ENCODE data around the gene DUSP8.

DNA sequence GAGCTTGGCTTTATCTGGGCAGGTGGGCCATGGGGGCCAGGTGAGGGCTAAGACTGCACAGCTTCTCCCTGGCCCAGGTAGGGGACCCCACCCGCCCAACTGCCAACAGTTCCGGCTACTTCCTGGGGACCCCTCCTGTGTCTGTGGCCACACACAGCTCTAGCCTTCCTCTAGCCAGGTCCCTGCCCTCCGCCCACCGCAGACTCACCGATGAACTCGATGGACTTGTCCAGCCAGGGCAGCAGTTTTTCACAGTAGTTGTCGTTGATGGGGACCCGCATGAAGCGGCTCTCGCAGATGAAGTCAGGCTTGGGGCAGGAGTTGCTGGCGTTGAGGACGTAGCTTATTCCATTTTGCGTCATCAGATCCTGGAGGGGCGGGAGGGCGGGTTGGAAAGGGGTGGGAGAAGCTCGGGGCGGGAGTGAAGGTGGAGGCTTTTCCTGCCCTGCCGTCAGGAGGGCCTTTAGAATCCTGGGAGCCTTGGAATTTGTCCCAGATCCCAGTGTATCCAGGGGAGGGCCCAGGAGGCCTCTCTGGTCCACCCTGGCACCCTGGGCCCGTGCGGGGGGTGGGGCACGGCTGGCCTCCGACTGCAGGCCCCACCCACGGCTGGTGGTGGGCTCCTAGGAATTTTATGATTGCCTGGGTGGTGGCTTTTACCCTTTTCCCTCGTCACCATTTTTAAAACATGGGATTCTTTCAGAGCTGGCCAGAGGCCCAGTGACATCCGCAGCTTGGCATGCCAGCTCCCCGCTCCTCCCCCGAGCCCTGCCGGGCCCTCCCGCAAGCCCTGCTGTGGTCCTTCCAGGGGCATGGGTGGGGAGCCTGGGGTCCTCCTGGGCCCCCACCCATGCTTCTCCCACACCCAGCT lies 13.9 kb downstream of the DUSP8 start:
- TF ChIP-seq POLR2AphosphoS5 (IDR thresholded peaks at IDR 0.05; ENCODE audit: low read depth, low read length) (no peak), EGR1 (IDR thresholded peaks at IDR 0.05; ENCODE audit: low read depth) (no peak), POLR2A (IDR thresholded peaks at IDR 0.05; ENCODE audit: borderline replicate concordance, extremely low read depth, insufficient read depth, insufficient read length) (no peak), EZH2 (IDR thresholded peaks at IDR 0.05) (no peak)
- TF ChIP-seq, protein P1, sequence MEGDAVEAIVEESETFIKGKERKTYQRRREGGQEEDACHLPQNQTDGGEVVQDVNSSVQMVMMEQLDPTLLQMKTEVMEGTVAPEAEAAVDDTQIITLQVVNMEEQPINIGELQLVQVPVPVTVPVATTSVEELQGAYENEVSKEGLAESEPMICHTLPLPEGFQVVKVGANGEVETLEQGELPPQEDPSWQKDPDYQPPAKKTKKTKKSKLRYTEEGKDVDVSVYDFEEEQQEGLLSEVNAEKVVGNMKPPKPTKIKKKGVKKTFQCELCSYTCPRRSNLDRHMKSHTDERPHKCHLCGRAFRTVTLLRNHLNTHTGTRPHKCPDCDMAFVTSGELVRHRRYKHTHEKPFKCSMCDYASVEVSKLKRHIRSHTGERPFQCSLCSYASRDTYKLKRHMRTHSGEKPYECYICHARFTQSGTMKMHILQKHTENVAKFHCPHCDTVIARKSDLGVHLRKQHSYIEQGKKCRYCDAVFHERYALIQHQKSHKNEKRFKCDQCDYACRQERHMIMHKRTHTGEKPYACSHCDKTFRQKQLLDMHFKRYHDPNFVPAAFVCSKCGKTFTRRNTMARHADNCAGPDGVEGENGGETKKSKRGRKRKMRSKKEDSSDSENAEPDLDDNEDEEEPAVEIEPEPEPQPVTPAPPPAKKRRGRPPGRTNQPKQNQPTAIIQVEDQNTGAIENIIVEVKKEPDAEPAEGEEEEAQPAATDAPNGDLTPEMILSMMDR (IDR thresholded peaks at IDR 0.05 in 2 of 3, conservative IDR thresholded peaks at IDR 0.05 in 1 of 3; ENCODE audit: borderline replicate concordance in 1 of 3, insufficient read depth in 1 of 3, low read depth in 2 of 3, low read length in 2 of 3): no peak
- TF ChIP-seq, protein P2, sequence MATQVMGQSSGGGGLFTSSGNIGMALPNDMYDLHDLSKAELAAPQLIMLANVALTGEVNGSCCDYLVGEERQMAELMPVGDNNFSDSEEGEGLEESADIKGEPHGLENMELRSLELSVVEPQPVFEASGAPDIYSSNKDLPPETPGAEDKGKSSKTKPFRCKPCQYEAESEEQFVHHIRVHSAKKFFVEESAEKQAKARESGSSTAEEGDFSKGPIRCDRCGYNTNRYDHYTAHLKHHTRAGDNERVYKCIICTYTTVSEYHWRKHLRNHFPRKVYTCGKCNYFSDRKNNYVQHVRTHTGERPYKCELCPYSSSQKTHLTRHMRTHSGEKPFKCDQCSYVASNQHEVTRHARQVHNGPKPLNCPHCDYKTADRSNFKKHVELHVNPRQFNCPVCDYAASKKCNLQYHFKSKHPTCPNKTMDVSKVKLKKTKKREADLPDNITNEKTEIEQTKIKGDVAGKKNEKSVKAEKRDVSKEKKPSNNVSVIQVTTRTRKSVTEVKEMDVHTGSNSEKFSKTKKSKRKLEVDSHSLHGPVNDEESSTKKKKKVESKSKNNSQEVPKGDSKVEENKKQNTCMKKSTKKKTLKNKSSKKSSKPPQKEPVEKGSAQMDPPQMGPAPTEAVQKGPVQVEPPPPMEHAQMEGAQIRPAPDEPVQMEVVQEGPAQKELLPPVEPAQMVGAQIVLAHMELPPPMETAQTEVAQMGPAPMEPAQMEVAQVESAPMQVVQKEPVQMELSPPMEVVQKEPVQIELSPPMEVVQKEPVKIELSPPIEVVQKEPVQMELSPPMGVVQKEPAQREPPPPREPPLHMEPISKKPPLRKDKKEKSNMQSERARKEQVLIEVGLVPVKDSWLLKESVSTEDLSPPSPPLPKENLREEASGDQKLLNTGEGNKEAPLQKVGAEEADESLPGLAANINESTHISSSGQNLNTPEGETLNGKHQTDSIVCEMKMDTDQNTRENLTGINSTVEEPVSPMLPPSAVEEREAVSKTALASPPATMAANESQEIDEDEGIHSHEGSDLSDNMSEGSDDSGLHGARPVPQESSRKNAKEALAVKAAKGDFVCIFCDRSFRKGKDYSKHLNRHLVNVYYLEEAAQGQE (IDR thresholded peaks at IDR 0.05; ENCODE audit: low read depth): no peak

Data from HCT116 (cell line).